Measurements from ENCODE around the gene ZNF765. TPM values are rescaled to one million over a fixed set of nuclear protein-coding genes. Genes with fewer than 3 reads are reported as not detected.
"Not testable (repeated sequence)": the region's sequence is repeated elsewhere in the genome, so short reads cannot be mapped to it uniquely, and the experiment has no call there.

ZNF765 gene
- total RNA-seq, 1 donor from 2014 or later = 10.8 TPM

GRCh38 chr19:53388168-53388567, 6.8 kb upstream of the ZNF765 start:
- Mint-ChIP-seq H3K4me1 (no peaks in the 10 kb centered on the region), H3K4me3 (no peak overlapping the region), H3K36me3 (ENCODE audit: low read depth) (peaks cover 33% of the 10 kb centered on the region), H3K9me3 (peaks cover 17% of the 10 kb centered on the region), H3K27ac (ENCODE audit: unreplicated experiment) (no peak overlapping the region), H3K27me3 (ENCODE audit: low read depth) (no peaks in the 10 kb centered on the region)
- DNase-seq (ENCODE audit: low read depth, low spot score) = no peak
- TF ChIP-seq CTCF (conservative IDR thresholded peaks at IDR 0.05) = no peak

- H3K27ac Mint-ChIP-seq (ENCODE audit: unreplicated experiment) = no peak overlapping the region
- peaks cover 28% of the 10 kb centered on the region for H3K36me3 Mint-ChIP-seq (ENCODE audit: low read depth)
- no peak overlapping the region for H3K4me3 Mint-ChIP-seq
- H3K4me1 Mint-ChIP-seq = peaks cover 4% of the 10 kb centered on the region
- no peak for TF ChIP-seq CTCF (conservative IDR thresholded peaks at IDR 0.05)
- no peak for DNase-seq (ENCODE audit: low read depth, low spot score)
- no peaks in the 10 kb centered on the region for H3K27me3 Mint-ChIP-seq (ENCODE audit: low read depth)
- peaks cover 14% of the 10 kb centered on the region for H3K9me3 Mint-ChIP-seq
These were observed 6.0 kb upstream of the ZNF765 start for GRCh38 chr19:53388904-53389303.

GRCh38 chr19:53389571-53389970, 5.4 kb upstream of the ZNF765 start:
- Mint-ChIP-seq H3K9me3 (peaks cover 13% of the 10 kb centered on the region), H3K36me3 (ENCODE audit: low read depth) (peaks cover 27% of the 10 kb centered on the region), H3K27me3 (ENCODE audit: low read depth) (no peaks in the 10 kb centered on the region), H3K4me3 (peak overlapping the region; percentile 14), H3K4me1 (peaks cover 9% of the 10 kb centered on the region), H3K27ac (ENCODE audit: unreplicated experiment) (no peak overlapping the region)
- DNase-seq (ENCODE audit: low read depth, low spot score) = no peak
- TF ChIP-seq CTCF (conservative IDR thresholded peaks at IDR 0.05) = no peak

- no peak overlapping the region for H3K27ac Mint-ChIP-seq (ENCODE audit: unreplicated experiment)
- H3K9me3 Mint-ChIP-seq = peaks cover 10% of the 10 kb centered on the region
- H3K4me1 Mint-ChIP-seq = peaks cover 12% of the 10 kb centered on the region
- no peak for TF ChIP-seq CTCF (conservative IDR thresholded peaks at IDR 0.05)
- H3K36me3 Mint-ChIP-seq (ENCODE audit: low read depth) = peaks cover 23% of the 10 kb centered on the region
- no peak for DNase-seq (ENCODE audit: low read depth, low spot score)
- H3K4me3 Mint-ChIP-seq = no peak overlapping the region
- no peaks in the 10 kb centered on the region for H3K27me3 Mint-ChIP-seq (ENCODE audit: low read depth)
These were observed 5.0 kb upstream of the ZNF765 start for GRCh38 chr19:53389978-53390377.

GRCh38 chr19:53394522-53394973, 401 bp upstream of the ZNF765 start:
- Mint-ChIP-seq H3K36me3 (ENCODE audit: low read depth) (peaks cover 9% of the 10 kb centered on the region), H3K4me1 (peaks cover 26% of the 10 kb centered on the region), H3K9me3 (peaks cover 1% of the 10 kb centered on the region), H3K27ac (ENCODE audit: unreplicated experiment) (peak overlapping the region; percentile 96), H3K27me3 (ENCODE audit: low read depth) (no peaks in the 10 kb centered on the region), H3K4me3 (peak overlapping the region; percentile 97)
- DNase-seq (ENCODE audit: low read depth, low spot score) = no peak
- TF ChIP-seq CTCF (conservative IDR thresholded peaks at IDR 0.05) = no peak

GRCh38 chr19:53395840-53396524, 1.0 kb downstream of the ZNF765 start:
- Mint-ChIP-seq H3K4me3 (peak overlapping the region; percentile 97), H3K4me1 (peaks cover 26% of the 10 kb centered on the region), H3K36me3 (ENCODE audit: low read depth) (peaks cover 15% of the 10 kb centered on the region), H3K27ac (ENCODE audit: unreplicated experiment) (peak overlapping the region; percentile 10)
- H3K9me3 Mint-ChIP-seq; H3K27me3 Mint-ChIP-seq (ENCODE audit: low read depth); DNase-seq (ENCODE audit: low read depth, low spot score): not testable (repeated sequence)
